MM.1S (cell line): ENCODE results near the gene PLXNA4.

Source experiments
- DNase-seq: peaks from one replicate; pipeline ENCODE4 v3.0.0-alpha.2; 2015
- H2AFZ ChIP-seq: fragments of 300-600 bp; sonication (generic); 2 replicates; pipeline ENCODE4 v1.6.0; 2016; ENCODE audit warnings: antibody characterized with exemption, low read length
- H3F3A ChIP-seq: fragments of 300-600 bp; sonication (generic); 2 replicates; pipeline ENCODE4 v1.6.1; 2016; ENCODE audit warnings: mild to moderate bottlenecking, antibody characterized with exemption, low read length, moderate library complexity, mixed read lengths; ENCODE audit not compliant: insufficient read depth
- H3K27ac ChIP-seq: fragments of 300-600 bp; sonication (generic); 2 replicates; pipeline ENCODE4 v1.5.1; 2016; ENCODE audit warnings: mild to moderate bottlenecking, low read length
- H3K27me3 ChIP-seq: fragments of 300-600 bp; sonication (generic); replicated peaks from 2 replicates; pipeline ENCODE4 v1.6.0; 2016; ENCODE audit warnings: low read length; ENCODE audit not compliant: insufficient read depth
- H3K36me3 ChIP-seq: fragments of 300-600 bp; sonication (generic); replicated peaks from 2 replicates; pipeline ENCODE4 v1.6.1; 2016; ENCODE audit warnings: mild to moderate bottlenecking, low read length, mixed read lengths; ENCODE audit not compliant: insufficient read depth
- H3K4me1 ChIP-seq: fragments of 300-600 bp; sonication (generic); 2 replicates; pipeline ENCODE4 v1.6.1; 2016; ENCODE audit warnings: low read length, mixed read lengths
- H3K4me2 ChIP-seq: fragments of 300-600 bp; sonication (generic); 2 replicates; pipeline ENCODE4 v1.6.0; 2016; ENCODE audit warnings: low read depth, low read length
- H3K4me3 ChIP-seq: fragments of 300-600 bp; sonication (generic); 2 replicates; pipeline ENCODE4 v1.5.1; 2016; ENCODE audit warnings: low read length, mixed read lengths
- H3K79me2 ChIP-seq: fragments of 300-600 bp; sonication (generic); 2 replicates; pipeline ENCODE4 v1.6.1; 2016; ENCODE audit warnings: mixed run types, low read length, mixed read lengths
- H3K9ac ChIP-seq: fragments of 300-600 bp; sonication (generic); 2 replicates; pipeline ENCODE4 v1.6.1; 2016; ENCODE audit warnings: low read length, mixed read lengths
- H3K9me2 ChIP-seq: fragments of 300-600 bp; sonication (generic); replicated peaks from 2 replicates; pipeline ENCODE4 v1.6.1; 2016; ENCODE audit warnings: mild to moderate bottlenecking, low read length, mixed read lengths; ENCODE audit not compliant: insufficient read depth
- H3K9me3 ChIP-seq: fragments of 300-600 bp; sonication (generic); replicated peaks from 2 replicates; pipeline ENCODE4 v1.6.1; 2016; ENCODE audit warnings: mild to moderate bottlenecking, low read length, mixed read lengths; ENCODE audit not compliant: insufficient read depth
- H4K20me1 ChIP-seq: fragments of 300-600 bp; sonication (generic); 2 replicates; pipeline ENCODE4 v1.6.1; 2016; ENCODE audit warnings: mild to moderate bottlenecking, low read length, moderate library complexity, mixed read lengths; ENCODE audit not compliant: insufficient read depth
- EZH2 ChIP-seq: fragments of 300-600 bp; sonication (generic); optimal IDR thresholded peaks from 2 replicates; pipeline ENCODE3; 2017; ENCODE audit warnings: low read depth, mild to moderate bottlenecking, antibody characterized with exemption, low read length, mixed read lengths
- EZH2phosphoT487 ChIP-seq: fragments of 300-600 bp; sonication (generic); IDR thresholded peaks from 2 replicates; pipeline ENCODE4 v1.6.1; 2018; ENCODE audit warnings: antibody characterized with exemption, low read length
- TF ChIP-seq, protein P1 (sequence below): fragments of 300-600 bp; sonication (generic); IDR thresholded peaks from 2 replicates; pipeline ENCODE4 v1.5.1; 2016; ENCODE audit warnings: antibody characterized with exemption, low read length, mixed read lengths

The PLXNA4 gene

DNA sequence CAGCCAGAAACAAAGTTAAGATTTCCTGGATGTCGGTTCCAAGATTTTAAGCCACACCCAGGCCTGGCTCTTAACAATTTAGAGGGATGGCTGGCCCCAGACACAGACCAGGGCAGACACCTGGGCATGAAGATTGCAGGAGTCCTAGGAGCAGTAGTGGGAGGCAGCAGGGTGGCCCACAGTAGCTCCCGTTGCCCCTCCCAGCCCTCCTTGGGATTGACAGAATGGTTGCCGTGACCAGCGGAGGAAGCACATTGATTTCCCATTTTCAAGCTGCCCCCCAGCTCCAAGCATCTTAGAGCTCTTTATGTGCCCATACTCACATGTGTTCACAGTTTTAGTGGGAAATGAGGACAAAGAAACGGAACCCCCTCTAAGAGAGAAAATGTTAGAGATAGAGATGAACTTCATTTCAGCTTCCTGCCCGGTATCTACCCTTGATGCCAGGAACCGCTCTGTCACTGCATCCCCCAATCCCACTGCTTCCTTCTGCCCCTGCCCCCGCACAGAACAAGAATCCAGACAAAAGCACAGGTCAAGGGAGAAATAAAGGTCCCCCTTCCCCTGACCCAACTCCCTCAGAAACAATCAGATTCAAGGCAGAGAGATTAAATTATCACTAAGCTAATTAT, 101.1 kb downstream of the PLXNA4 start:
- H3K9ac ChIP-seq, result no peak overlapping the region
- H3K27me3 ChIP-seq, result no peaks in the 10 kb centered on the region
- no peaks in the 10 kb centered on the region for H4K20me1 ChIP-seq
- H3K9me3 ChIP-seq, result no peaks in the 10 kb centered on the region
- no peak overlapping the region for H3K4me3 ChIP-seq
- no peak overlapping the region for H3K27ac ChIP-seq
- no peak overlapping the region for H2AFZ ChIP-seq
- no peak for DNase-seq
- H3K4me2 ChIP-seq, result no peak overlapping the region
- H3F3A ChIP-seq, result no peaks in the 10 kb centered on the region
- no peaks in the 10 kb centered on the region for H3K36me3 ChIP-seq
- H3K4me1 ChIP-seq, result no peaks in the 10 kb centered on the region
- TF ChIP-seq EZH2, result no peak
- no peak for TF ChIP-seq EZH2phosphoT487
- TF ChIP-seq, protein P1, sequence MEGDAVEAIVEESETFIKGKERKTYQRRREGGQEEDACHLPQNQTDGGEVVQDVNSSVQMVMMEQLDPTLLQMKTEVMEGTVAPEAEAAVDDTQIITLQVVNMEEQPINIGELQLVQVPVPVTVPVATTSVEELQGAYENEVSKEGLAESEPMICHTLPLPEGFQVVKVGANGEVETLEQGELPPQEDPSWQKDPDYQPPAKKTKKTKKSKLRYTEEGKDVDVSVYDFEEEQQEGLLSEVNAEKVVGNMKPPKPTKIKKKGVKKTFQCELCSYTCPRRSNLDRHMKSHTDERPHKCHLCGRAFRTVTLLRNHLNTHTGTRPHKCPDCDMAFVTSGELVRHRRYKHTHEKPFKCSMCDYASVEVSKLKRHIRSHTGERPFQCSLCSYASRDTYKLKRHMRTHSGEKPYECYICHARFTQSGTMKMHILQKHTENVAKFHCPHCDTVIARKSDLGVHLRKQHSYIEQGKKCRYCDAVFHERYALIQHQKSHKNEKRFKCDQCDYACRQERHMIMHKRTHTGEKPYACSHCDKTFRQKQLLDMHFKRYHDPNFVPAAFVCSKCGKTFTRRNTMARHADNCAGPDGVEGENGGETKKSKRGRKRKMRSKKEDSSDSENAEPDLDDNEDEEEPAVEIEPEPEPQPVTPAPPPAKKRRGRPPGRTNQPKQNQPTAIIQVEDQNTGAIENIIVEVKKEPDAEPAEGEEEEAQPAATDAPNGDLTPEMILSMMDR, result no peak
- H3K79me2 ChIP-seq, result no peaks in the 10 kb centered on the region
- H3K9me2 ChIP-seq, result no peaks in the 10 kb centered on the region

DNA sequence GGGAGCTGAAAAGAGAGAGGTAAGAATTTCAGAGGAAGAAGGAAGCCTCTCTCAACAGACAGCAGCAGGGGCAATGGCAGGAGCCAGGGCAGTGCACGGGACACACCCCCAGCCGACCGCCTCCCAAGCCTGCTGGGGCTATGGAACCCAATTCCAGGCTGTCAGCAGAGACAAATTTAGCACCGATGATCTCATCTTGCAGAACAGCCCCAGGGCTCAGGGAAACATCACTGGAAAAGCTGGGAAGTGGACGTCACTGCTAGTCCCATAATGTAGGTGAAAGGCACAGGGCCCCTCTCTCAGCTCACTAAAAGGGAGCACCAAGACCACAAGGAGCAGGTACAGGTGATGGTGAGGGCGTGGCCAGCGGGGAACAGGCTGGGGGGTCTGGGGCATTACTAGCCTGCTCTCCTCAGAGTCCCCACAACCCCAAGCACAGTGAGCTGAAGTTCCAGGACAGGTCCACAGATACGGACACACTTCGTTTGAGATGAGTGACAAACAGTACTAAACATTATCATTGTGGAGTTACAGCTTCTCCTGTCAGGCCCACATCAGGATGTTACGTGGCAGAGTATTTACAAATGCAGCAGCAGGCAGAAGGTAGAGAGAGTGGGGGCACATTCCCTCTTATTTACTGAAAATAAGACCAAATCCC, 103.7 kb downstream of the PLXNA4 start:
- H3K4me2 ChIP-seq, result no peak overlapping the region
- no peak for DNase-seq
- H3K4me3 ChIP-seq, result no peak overlapping the region
- no peak overlapping the region for H2AFZ ChIP-seq
- no peaks in the 10 kb centered on the region for H4K20me1 ChIP-seq
- no peak overlapping the region for H3K9ac ChIP-seq
- no peak for TF ChIP-seq EZH2
- TF ChIP-seq, protein P1, result no peak
- no peak for TF ChIP-seq EZH2phosphoT487
- no peaks in the 10 kb centered on the region for H3K9me3 ChIP-seq
- H3K9me2 ChIP-seq, result no peaks in the 10 kb centered on the region
- H3F3A ChIP-seq, result no peaks in the 10 kb centered on the region
- H3K27me3 ChIP-seq, result no peaks in the 10 kb centered on the region
- H3K36me3 ChIP-seq, result no peaks in the 10 kb centered on the region
- no peaks in the 10 kb centered on the region for H3K4me1 ChIP-seq
- H3K79me2 ChIP-seq, result no peaks in the 10 kb centered on the region
- no peak overlapping the region for H3K27ac ChIP-seq

DNA sequence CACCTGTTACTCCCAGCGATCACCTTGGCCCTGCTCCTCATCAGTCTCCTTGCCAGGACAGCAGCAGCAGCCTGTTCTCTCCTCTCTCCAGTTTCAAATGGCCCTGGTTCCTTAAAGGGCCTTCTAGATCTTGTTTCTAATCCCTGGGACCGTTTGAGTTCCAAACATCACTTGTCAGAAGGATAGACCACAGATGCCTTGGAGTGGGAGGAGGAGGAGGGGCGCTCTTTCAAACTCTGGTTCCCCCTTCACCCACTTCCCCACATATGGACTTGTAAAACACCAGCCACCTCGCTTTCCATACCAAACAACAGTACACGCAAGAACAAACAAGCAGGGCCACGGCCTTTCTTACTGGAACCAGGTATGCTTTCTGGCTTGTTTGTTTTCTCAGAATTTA, 104.8 kb downstream of the PLXNA4 start:
- Histone ChIP-seq H3K4me2 (no peak overlapping the region), H3F3A (no peaks in the 10 kb centered on the region), H2AFZ (no peak overlapping the region), H3K27ac (no peak overlapping the region), H3K9me3 (no peaks in the 10 kb centered on the region), H4K20me1 (no peaks in the 10 kb centered on the region), H3K27me3 (no peaks in the 10 kb centered on the region), H3K9ac (no peak overlapping the region), H3K36me3 (no peaks in the 10 kb centered on the region), H3K9me2 (no peaks in the 10 kb centered on the region), H3K4me1 (no peaks in the 10 kb centered on the region), H3K4me3 (no peak overlapping the region), H3K79me2 (no peaks in the 10 kb centered on the region)
- TF ChIP-seq EZH2 (no peak), EZH2phosphoT487 (no peak)
- TF ChIP-seq, protein P1, result no peak
- no peak for DNase-seq
